Stimulated activated CD4-positive, alpha-beta T cell treated with anti-CD3 and anti-CD28 coated beads, Interleukin-12 subunit alpha, Interleukin-12 subunit beta, amount 100 ng/mL, for 48 hours (primary cell): ENCODE results near the gene SERTAD4.
"Not testable (repeated sequence)": the region's sequence is repeated elsewhere in the genome, so short reads cannot be mapped to it uniquely, and the experiment has no call there.

Experiments
- DNase-seq, 3 donors: peaks; one replicate each; pipeline ENCODE4 v3.0.0-alpha.2; 2020; ENCODE audit warnings: low read depth in 2 of 3, low spot score in 1 of 3

Gene SERTAD4

DNA sequence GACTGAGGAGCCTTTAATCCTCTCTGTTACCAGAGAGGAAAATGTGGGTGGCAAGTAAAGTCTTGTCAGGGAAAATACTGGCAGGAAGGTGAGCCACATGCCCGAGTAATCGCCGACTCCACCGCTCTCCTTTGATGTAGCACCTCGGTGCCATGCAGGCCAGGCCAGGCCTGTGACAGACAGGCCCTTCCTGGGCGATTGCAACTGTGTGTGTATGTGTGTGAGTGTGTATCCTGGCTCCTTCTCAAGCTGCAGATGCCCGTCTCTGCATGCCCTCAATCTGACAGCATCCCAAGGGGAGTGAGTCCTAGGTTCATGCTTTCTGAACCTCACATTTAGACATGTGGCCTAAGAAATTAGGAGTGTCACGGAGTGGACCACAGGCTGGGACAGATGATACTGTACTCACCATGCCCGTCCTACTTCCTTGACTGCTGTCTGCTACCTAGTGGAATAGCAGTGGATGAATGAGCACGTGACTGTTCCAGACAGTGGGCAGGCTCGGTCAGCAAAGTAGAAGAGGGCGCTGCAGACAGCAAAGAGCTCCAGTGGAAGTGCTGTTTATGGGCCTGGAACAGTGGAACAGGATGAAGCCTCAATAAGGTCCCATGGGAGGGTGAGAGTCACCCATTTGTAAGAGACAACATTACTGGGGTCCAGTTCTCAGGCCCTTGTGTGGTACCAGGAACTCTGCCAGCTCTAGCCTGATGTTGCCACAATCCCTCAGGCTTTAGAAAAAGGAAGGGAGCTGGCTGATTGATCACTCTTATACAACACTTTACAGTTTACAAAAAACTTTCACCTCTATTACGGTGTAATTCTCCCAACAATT is 25.3 kb downstream of the SERTAD4 start:
- no peak for DNase-seq

DNA sequence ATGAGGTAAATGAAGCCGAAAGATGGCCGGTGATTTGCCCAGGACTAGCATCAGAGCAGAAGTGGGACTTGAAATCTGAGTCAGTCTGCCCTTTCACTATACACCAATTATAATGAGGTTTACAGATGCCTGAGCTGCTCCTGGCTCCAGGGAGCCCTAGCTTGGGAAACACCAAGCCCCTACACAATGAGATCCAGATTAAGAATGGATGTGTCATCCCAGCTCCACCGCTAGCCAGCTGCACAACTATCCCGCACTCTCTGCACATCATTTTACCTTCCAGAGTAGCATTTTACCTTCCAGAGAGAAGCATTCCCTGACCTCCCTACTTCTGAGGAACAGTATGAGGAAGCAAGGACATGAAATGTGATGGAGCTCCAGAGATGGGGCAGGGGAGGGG is 27.0 kb downstream of the SERTAD4 start:
- no peak for DNase-seq

DNA sequence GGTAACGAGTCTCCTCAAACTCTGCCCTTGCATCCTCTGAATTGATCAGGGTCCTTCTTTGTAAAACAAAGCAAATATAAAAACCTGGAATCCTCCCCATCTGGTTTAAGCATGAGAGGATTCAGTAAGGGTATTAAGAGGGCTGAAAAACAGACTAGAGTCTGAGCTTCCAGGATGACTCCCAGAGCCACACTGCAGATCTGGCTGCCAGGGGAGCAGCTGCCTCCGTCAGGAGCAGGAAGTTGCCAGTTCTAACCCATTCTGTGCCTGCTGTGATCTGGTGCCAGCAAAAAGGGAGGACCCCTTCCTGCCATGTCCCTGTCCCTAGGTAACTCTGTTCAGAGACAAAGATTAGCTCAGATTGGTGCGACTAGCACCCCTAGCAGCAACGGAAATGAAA is 27.5 kb downstream of the SERTAD4 start:
- DNase-seq: no peak

DNA sequence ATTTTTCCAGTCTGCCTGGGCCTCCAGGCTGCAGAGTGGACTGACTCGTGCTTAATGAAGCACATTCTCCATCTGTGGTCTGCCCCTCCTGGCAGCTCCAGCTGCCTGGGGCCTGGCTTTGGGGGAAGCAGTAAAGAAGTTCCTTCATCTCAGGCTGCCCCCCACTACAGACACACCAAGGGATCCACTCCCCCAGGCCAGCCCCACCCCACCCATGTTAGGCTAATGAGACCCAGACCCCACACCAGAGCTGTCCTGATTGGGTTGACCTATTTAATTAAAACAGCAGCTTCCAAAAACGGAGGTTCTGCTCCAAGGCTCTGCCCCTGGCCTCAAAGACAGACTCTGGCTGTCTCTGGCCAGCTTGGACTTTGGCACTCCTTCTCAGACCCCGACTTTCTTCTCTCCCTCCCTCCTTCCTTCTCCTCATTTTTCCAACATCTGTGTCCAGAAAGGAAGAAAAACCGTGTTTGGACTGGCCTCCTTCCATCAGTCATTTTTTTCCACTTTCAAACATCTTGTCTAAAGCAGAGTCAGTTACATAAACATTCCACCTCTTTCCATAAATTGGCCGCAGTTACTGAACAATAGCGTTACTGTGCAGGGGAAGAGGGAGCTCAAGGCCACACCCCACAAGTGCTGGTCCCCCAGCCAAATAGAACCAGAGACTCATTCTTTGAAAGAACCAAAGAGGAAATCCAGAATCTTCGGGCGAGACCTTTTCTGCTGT is 29.7 kb downstream of the SERTAD4 start:
- DNase-seq: no peak

DNA sequence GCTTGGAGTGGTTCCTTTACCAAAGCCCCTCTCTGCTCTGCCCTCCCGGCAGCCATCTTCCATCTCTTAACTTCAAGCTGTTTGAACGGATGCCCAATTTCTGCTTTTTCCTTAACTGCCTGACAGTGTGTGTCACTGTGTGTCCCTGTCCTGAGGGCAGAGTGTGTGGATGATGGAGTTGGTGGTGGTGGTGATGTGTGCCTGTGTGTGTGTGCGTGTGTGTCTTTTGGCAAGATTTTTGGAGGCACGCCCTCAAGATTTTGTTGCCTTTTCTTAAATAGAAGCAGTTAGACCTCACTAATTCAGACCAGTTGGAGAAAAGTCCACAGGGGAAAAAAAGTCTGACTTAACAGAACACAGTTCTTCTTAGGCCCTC is 30.3 kb downstream of the SERTAD4 start:
- DNase-seq: no peak

DNA sequence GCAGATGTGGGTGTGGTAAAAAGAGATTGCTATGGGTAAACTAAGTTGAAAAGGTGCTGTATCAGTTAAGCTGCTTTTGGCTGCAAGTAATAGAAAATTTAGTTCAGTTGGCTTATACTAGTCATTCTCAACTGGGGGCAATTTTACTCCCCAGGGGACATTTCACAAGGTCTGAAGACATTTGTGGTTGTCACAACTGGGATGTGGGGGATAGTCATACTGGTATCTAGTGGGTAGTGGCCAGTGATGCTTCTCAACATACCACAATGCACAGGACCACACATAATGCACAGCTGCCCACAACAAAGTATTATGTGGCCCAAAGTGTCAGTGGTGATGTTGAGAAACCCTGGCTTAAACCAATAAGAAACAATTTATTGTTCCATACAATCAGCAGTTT is 31.4 kb downstream of the SERTAD4 start:
- no peak for DNase-seq

DNA sequence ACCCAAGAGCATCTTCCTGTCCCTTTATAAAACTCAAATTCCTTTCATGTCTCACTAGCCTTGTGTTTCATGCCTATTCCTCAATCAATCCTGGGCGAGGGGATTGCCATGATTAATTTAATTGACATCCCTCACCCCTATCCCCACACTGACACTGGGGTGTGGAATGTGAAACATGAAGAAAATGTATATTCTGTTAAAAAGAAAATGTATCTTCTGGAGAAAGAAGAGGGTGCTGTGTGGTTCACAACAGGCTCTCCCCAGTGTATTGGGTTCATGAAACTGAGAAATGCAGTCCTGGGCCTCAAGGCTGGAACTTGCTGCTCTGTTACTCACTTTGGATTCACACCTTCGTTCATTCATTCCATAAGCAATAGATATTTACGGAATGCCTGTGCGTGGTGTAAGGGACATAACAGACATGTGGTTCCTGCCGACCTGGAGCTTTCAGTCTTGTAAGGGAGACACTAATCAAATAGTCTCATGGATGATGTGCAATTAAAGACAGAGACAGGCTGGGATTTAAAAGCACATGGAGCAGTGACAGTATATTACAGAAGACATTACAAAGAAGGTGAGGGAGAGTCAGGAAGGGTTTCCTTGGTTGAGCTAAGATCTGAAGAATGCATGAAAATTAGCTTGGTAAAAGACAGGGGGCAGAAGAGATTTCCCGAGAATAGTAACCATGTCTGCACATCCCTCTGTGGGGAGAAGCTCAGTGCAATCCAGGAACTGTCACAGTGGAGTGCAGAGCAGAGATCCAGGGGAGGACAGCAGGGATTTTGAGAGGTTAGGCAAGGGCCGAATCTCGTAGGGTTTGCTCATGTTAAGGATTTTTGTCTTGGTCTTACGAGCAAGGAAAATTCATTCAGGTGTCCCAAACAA is 32.1 kb downstream of the SERTAD4 start:
- DNase-seq: no peak

DNA sequence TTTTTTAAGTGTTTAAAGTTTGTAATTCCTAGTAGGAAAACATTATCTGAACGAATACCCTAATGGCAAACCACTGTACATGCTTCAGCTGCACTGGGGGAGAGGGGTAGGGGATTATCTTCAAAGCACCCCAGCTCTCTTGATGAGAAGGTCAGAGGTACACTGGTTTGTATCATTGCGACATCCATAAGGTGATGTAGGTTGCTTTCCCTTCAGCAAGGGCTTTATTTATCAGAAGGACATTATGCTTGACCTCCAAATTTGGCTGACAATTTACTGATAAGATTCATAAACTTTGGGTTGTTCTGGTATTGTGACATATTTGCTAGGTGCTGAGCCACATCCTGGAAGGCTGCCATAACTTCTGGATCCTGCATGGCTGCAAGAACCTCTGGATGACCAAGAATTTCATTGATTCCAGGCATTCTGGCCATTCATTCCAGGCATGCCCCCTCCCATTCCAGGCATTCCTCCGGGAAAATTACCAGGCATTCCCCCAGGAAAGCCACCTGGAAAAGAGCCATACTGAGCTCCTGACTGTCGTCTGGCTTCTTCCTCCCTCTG is 32.9 kb downstream of the SERTAD4 start:
- not testable (repeated sequence) for DNase-seq

DNA sequence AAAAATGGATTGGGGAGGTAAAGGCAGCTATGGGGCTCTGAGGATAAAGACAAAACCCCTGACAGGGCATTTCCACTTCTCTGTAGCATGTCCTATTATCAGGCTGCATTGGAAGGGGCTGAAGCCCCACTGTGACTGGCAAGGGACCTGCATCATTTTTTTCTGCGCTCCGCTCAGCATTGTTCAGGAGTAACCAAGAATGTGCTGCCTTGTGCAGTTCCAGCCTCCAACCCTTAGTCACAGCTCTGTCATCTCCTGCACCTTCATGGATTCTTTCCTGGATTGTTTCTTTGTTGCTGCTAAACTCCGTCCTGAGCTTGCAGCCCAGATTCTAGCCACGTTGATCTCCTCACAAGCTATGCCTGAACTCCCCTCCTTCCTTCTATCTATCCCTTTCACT is 37.4 kb downstream of the SERTAD4 start:
- DNase-seq: no peak

DNA sequence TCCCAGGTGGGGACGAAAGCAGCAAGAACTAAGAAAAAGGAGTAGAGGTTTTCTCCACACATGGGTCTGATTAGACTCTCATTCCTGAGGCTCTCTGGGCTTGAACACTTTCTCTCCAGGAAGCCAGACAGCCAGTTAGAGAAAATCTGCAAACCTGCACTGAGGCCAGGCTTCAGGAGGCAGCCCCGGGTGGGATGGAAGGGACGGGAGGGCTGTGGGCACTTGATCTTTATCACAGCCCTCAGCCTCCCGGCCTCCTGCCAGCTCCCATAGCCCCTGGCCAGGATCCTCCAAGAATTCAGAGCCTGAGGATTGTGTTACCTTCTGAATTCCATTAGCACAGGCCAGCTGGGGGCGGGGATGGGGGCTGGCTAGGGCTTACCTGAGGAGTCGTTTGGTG is 40.1 kb downstream of the SERTAD4 start:
- DNase-seq: no peak

DNA sequence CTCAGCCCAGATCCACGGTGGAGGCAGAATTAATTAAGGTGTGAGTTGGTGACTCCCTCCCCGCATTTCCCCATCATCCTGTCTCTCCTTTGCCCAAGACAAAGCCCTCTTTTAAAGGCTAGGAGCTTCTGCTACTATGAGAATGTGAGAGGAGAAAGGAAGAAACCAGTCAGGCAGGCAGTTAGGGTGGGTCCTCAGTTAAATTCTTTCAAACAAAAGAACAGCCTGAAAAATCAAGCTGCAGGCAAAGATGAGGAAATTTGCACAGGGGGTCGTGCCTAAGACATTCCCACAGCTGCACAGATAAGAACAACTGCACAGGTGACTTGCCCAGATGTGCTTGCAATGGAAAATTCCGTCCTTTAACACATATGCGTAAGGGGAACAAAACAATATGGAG is 47.6 kb downstream of the SERTAD4 start:
- DNase-seq: no peak

DNA sequence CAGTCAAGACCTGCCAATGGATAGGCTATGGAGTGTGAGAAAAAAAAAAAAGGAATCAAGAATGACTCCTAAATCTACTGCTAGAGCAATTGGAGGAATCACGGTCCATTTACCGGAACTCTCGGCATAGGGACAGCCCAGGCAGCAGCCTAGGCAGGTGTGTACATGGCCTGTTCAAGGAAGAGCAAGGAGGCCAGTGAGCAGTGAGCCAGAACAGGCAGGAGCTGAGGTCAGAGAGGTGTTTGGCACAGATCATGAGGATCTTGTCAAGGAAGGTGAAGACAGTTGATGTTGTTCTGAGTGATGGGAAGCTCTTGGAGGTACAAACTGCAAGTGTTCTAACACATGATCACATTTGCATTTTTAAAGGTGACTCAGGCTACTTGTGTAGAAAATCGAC is 55.5 kb downstream of the SERTAD4 start:
- DNase-seq: no peak

DNA sequence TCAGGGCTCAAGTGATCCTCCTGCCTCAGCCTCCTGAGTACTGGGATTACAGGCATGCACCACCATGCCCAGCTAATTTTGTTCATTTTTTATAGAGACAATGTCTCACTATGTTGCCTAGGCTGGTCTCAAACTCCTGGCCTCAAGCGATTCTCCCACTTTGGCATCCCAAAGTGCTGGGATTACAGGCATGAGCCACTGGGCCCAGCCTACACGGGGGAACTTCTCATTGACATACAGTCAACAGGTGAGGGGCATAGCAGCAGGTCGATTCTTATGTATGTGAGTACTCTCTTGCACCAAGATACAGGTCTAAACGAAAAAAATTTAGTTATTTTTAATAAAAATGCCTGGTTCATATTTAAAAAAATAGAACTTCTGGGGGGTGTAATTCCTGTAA is 56.7 kb downstream of the SERTAD4 start:
- no peak for DNase-seq

DNA sequence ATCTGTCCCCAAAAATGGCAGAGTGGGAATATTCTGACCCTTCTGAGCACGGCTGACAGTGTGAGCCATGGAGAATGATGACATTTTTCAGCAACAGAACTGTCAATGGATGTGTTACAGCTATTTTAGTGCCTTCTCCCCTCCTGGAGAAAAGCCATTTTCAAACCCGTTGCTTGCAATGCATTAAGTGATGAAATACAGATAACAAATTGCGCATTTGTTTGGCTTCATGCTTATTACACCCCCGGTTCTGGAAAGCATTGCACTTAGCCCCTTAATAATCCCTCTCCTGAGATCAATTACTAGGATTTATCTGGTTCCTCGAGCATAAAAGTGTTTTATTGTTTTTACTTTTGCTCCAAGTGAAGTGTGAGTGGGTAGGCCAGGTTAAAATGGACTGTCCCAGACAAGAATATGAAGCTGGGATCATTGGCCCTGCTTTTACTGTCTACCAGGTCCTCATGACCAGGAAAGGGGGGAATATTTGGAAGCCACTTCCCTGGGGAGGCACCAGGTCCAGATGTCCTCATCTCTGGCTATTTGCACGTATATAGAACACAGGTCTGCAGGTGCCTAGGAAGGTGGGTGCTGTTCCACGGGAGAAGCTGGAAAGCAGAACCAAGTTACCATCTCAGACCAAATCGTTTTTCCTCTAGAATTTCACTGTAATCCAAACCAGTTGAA is 58.6 kb downstream of the SERTAD4 start:
- no peak for DNase-seq

DNA sequence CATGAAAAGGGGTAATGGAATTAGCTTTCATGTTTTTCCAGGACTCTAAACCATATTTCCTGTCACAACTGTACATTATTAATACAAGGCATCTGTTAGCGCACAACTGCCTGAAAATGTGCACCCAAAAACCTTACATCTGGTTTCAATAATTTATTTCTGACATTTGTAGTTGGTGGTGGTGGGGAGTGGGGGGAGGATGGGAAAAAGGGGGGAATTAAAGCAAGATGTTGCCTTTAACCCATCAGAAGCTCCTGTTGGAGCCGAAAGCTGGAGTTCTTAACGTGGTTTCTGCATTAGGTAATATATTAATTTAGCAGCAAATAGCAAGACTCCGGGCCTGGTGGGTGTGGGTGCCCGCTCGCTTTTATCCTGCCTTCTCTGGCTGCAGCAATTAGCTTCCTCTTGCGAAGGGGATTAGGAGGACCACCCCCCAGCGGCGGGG is 59.2 kb downstream of the SERTAD4 start:
- DNase-seq: no peak

DNA sequence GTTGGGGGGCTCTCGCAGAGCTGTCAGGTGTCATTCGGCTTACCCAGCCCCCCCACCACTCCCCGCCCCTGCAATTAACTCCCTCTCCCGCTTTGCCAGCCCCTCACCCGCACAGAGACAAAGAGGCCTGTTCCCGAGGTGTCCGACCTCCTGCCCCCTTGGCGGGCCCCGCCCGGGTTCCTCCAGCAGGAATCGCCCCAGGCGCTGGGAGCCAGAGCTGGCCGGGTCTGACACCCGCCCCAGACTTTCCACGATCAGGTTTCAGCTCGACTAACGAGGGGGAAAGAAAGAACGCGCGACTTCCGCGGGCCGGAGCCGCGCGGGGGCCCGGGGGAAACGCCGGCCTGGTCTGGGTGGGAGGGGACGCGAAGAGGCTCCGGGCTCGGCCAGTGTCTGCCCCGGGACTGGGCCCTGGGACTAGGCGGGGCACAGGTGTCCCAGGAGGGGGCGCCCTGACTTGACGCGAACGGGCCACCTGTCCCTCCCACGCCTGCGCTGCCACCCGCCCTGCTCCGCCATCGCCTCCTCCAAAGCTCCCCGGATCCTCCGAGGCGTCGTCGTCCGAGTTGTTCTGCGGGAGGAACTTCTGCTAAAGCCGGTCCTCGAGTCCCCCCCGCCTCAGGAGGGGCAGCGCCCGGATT is 59.8 kb downstream of the SERTAD4 start:
- DNase-seq: peak; percentile 17 to 33 (median 26)

DNA sequence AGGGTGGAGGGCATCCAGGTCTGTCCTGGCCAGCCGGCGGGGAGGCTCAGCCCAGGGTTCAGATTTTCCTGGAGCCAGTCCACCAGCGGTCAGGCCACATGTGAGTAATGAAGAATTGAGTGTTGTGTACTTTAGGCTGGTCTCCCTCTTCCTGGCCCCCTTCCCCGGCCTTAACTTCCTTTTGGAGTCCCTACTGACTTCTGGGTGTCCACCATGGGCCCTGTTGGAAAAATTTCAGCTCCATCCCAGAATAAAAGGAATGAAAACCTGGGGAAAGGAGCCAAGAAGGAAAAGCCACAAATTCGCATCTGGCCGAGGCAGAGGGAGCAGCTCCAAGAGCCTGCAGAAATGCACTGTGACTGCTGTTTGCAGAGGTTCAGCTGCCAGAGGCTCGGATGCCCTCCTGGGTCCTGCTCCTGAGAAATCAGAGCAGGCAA is 60.6 kb downstream of the SERTAD4 start:
- no peak for DNase-seq

DNA sequence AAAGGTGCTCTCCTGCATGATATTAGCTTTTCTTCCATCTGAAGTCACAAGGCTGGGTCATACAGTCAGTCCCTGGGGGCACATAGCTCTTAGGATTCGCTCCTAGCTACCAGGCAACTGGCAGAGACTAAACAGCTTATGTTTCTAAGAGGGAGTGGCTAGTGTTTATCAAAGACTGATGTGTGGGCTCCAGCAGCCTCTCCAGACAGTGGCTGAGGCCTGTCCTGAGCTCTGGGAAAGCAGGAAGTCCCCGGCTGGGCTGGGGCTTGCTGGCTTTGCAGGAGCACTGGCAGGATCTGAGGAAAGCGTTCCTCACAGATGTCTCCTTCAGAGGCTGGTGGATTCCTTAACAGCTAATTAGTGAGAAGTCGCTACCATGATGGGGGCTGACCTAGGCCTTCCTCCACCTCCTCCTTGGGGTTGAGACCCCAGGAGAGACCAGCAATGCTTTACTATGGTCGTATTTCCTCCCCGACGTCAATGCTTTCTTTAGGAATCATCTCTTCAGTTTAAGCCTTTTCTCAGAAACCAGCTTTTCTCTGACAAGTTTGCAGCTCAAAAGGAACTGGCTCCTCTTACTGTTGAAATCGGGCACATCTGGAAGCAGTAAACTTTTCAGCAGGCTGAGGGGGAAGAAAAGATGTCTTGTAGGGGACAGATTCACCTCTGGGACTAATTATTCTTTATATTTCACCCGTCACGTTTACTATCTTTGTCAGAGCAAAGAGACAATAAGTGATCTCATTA is 62.6 kb downstream of the SERTAD4 start:
- no peak for DNase-seq
